ENCODE data around the gene HNRNPA3.

HNRNPA3 gene

GRCh38 chr2:177260379-177260778 lies 47.8 kb downstream of the HNRNPA3 start:
- H3K27ac ChIP-seq = no peak overlapping the region
- H3K36me3 ChIP-seq (ENCODE audit: insufficient read depth, low read length) = peaks cover 38% of the 10 kb centered on the region
- no peak overlapping the region for H3K4me3 ChIP-seq

DNA sequence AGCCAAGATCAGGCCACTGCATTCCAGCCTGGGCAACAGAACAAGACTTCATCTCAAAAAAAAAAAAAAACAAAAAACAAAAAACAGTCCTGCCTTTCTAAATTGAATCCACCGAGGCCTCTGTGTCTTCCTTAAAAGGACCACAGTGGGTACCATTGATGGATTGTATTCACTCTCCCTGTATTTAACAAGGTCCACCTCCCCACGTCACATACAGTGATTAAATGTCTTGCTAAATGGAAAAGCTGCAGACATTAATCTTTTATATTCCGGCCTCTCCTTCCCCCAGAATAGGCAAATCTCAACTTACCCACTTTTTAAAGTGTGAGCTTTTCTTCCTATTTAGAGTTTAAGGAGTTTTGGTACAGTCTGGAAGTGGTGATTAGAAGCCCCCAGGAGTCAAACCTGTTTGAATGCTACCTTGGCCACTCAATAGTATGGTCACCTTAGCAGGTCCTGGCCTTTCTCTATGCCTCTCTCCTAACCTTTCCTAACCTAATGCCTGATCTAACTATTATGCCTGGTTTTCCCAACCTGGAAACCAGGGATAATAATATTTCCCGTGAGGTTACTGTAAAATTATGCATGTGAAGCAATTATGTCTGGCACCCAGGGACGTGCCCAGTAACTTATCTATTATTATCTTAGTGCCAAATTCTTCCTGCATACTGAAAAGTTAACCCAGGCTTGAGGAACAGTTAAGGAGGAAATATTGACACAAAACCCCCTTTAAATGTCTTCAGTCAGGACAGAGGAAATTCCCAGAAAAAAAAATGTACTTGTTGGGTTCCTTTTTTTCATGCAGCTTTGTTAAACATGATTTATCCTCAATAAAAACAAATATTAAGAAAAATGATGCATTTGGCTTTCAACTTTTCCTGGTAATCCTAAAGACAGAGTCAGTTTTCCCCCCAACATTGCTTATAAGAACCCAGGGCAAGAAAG lies 48.8 kb downstream of the HNRNPA3 start:
- Histone ChIP-seq H3K9me3 (ENCODE audit: low read depth, low read length) (peaks cover 5% of the 10 kb centered on the region; the same call in 1 of the 2 replicates), H3K9ac (ENCODE audit: insufficient read length) (peak overlapping the region; percentile 98), H3K36me3 (ENCODE audit: insufficient read depth, low read length) (peaks cover 38% of the 10 kb centered on the region), H3K27ac (peak overlapping the region; percentile 34; the same call in 1 of the 2 replicates), H3K4me3 (peak overlapping the region; percentile 91)
- no peak for DNase-seq (ENCODE audit: low read depth, low spot score)
- TF ChIP-seq POLR2AphosphoS5 (IDR thresholded peaks at IDR 0.05; ENCODE audit: borderline replicate concordance, low read depth, low read length) (no peak), EZH2 (IDR thresholded peaks at IDR 0.05) (no peak), FOXP2 (optimal IDR thresholded peaks at IDR 0.05; ENCODE audit: control extremely low read depth, extremely low read length, insufficient read depth) (no peak)

More at GRCh38 chr2:177260379-177260778, 47.8 kb downstream of the HNRNPA3 start:
- peaks cover 8% of the 10 kb centered on the region; the same call in 1 of the 2 replicates for H3K9me3 ChIP-seq (ENCODE audit: low read depth, low read length)
- no peak for TF ChIP-seq EZH2 (IDR thresholded peaks at IDR 0.05)
- TF ChIP-seq FOXP2 (optimal IDR thresholded peaks at IDR 0.05; ENCODE audit: control extremely low read depth, extremely low read length, insufficient read depth) = no peak
- TF ChIP-seq POLR2AphosphoS5 (IDR thresholded peaks at IDR 0.05; ENCODE audit: borderline replicate concordance, low read depth, low read length) = no peak
- no peak for DNase-seq (ENCODE audit: low read depth, low spot score)
- H3K9ac ChIP-seq (ENCODE audit: insufficient read length) = no peak overlapping the region

GRCh38 chr2:177262092-177262491 lies 49.5 kb downstream of the HNRNPA3 start:
- no peak for DNase-seq (ENCODE audit: low read depth, low spot score)
- H3K9ac ChIP-seq (ENCODE audit: insufficient read length) = peak overlapping the region; percentile 98
- H3K27ac ChIP-seq = peak overlapping the region; percentile 98; the same call in 1 of the 2 replicates
- H3K9me3 ChIP-seq (ENCODE audit: low read depth, low read length) = peaks cover 5% of the 10 kb centered on the region; the same call in 1 of the 2 replicates
- TF ChIP-seq POLR2AphosphoS5 (IDR thresholded peaks at IDR 0.05; ENCODE audit: borderline replicate concordance, low read depth, low read length) (no peak), EZH2 (IDR thresholded peaks at IDR 0.05) (no peak), FOXP2 (optimal IDR thresholded peaks at IDR 0.05; ENCODE audit: control extremely low read depth, extremely low read length, insufficient read depth) (no peak)
- H3K36me3 ChIP-seq (ENCODE audit: insufficient read depth, low read length) = peaks cover 34% of the 10 kb centered on the region
- peak overlapping the region; percentile 91 for H3K4me3 ChIP-seq

GRCh38 chr2:177262958-177263450 lies 50.4 kb downstream of the HNRNPA3 start:
- H3K4me3 ChIP-seq = peak overlapping the region; percentile 91

GRCh38 chr2:177263451-177264208 lies 51.0 kb downstream of the HNRNPA3 start:
- Histone ChIP-seq H3K27ac (peak overlapping the region; percentile 98), H3K9ac (ENCODE audit: insufficient read length) (peak overlapping the region; percentile 98), H3K36me3 (ENCODE audit: insufficient read depth, low read length) (peaks cover 20% of the 10 kb centered on the region), H3K9me3 (ENCODE audit: low read depth, low read length) (no peaks in the 10 kb centered on the region; the same call in 1 of the 2 replicates), H3K4me3 (peak overlapping the region; percentile 91)
- peak; percentile 94 for TF ChIP-seq FOXP2 (optimal IDR thresholded peaks at IDR 0.05; ENCODE audit: control extremely low read depth, extremely low read length, insufficient read depth)
- TF ChIP-seq EZH2 (IDR thresholded peaks at IDR 0.05) = no peak
- TF ChIP-seq POLR2AphosphoS5 (IDR thresholded peaks at IDR 0.05; ENCODE audit: borderline replicate concordance, low read depth, low read length) = peak; percentile 63
- DNase-seq (ENCODE audit: low read depth, low spot score) = peak; percentile 78

More at GRCh38 chr2:177262958-177263450, 50.4 kb downstream of the HNRNPA3 start:
- peaks cover 26% of the 10 kb centered on the region for H3K36me3 ChIP-seq (ENCODE audit: insufficient read depth, low read length)
- peak overlapping the region; percentile 98 for H3K27ac ChIP-seq
- TF ChIP-seq POLR2AphosphoS5 (IDR thresholded peaks at IDR 0.05; ENCODE audit: borderline replicate concordance, low read depth, low read length) (no peak), EZH2 (IDR thresholded peaks at IDR 0.05) (no peak), FOXP2 (optimal IDR thresholded peaks at IDR 0.05; ENCODE audit: control extremely low read depth, extremely low read length, insufficient read depth) (no peak)
- H3K9ac ChIP-seq (ENCODE audit: insufficient read length) = peak overlapping the region; percentile 98
- DNase-seq (ENCODE audit: low read depth, low spot score) = no peak
- peaks cover 3% of the 10 kb centered on the region; the same call in 1 of the 2 replicates for H3K9me3 ChIP-seq (ENCODE audit: low read depth, low read length)

DNA sequence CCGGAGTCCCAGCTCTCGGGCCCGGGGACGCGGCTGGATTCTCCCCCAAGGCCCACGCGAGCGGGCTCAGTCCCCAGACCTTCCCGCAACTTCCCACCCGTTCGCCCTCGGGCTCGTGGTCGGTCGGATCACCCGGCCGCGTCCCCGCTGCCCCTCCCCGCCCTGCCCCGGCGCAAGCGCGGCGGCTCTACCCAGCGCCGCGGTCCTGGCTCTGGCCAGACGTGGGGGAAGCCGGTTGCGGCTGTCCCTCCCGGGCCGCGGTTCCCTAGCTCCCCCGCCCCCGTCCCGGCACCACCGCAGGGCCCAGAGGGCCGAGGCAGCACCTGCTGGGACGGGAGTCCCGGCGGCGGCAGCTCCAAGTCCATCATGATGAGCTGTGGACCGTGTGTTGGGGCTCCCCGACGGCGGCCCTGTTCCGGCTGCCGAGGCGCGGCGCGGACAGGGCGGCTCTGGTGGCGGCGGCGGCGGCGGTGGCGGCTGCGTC lies 51.7 kb downstream of the HNRNPA3 start:
- H3K9ac ChIP-seq (ENCODE audit: insufficient read length) = peak overlapping the region; percentile 98
- peak overlapping the region; percentile 98 for H3K27ac ChIP-seq
- H3K4me3 ChIP-seq = peak overlapping the region; percentile 91
- no peaks in the 10 kb centered on the region for H3K9me3 ChIP-seq (ENCODE audit: low read depth, low read length)
- H3K36me3 ChIP-seq (ENCODE audit: insufficient read depth, low read length) = peaks cover 14% of the 10 kb centered on the region
- no peak for DNase-seq (ENCODE audit: low read depth, low spot score)
- TF ChIP-seq EZH2 (IDR thresholded peaks at IDR 0.05) (no peak), POLR2AphosphoS5 (IDR thresholded peaks at IDR 0.05; ENCODE audit: borderline replicate concordance, low read depth, low read length) (no peak), FOXP2 (optimal IDR thresholded peaks at IDR 0.05; ENCODE audit: control extremely low read depth, extremely low read length, insufficient read depth) (no peak)

- Histone ChIP-seq H3K9me3 (ENCODE audit: low read depth, low read length) (no peaks in the 10 kb centered on the region), H3K4me3 (peak within 1 kb of the TSS; percentile 91), H3K36me3 (ENCODE audit: insufficient read depth, low read length) (peaks cover 7% of the 10 kb centered on the region; the same call in 1 of the 2 replicates), H3K27ac (peak within 1 kb of the TSS; percentile 98), H3K9ac (ENCODE audit: insufficient read length) (peak within 1 kb of the TSS; percentile 98)
- no peak for DNase-seq (ENCODE audit: low read depth, low spot score)
- TF ChIP-seq FOXP2 (optimal IDR thresholded peaks at IDR 0.05; ENCODE audit: control extremely low read depth, extremely low read length, insufficient read depth) (no peak), EZH2 (IDR thresholded peaks at IDR 0.05) (no peak), POLR2AphosphoS5 (IDR thresholded peaks at IDR 0.05; ENCODE audit: borderline replicate concordance, low read depth, low read length) (peak; percentile 83)
Measured at GRCh38 chr2:177264693-177265587, 52.3 kb downstream of the HNRNPA3 start, which contains the start of gene NFE2L2. Gene NFE2L2 (minus strand): TSS chr2:177264727. CDS start chr2:177264576, 151 bp downstream.
